Ovary (tissue), 9 donors: ENCODE data around the gene UNC13C. TPM values are rescaled to one million over a fixed set of nuclear protein-coding genes. Genes with fewer than 3 reads are reported as not detected.

Source experiments
- DNase-seq, 5 donors: peaks; one replicate each; pipeline ENCODE4 v3.0.0-alpha.2; 2019 to 2020
- H3K27ac ChIP-seq, 2 donors: fragments of 200-600 bp; one replicate each; pipeline versions ENCODE4 v1.5.1 to v1.8.0; 2019 to 2022
- H3K27me3 ChIP-seq: fragments of 200-600 bp; one replicate; pipeline ENCODE4 v1.8.0; 2022
- H3K36me3 ChIP-seq: fragments of 200-600 bp; sonication (generic); one replicate; pipeline ENCODE4 v1.5.1; 2019
- H3K4me1 ChIP-seq: one replicate; pipeline ENCODE4 v1.8.1; 2013; ENCODE audit warnings: mild to moderate bottlenecking, moderate library complexity; ENCODE audit not compliant: insufficient read depth
- H3K4me3 ChIP-seq: fragments of 200-600 bp; sonication (generic); one replicate; pipeline ENCODE4 v1.5.1; 2017
- H3K9me3 ChIP-seq, 2 donors: fragments of 200-600 bp in 1 of 2; sonication (generic) in 1 of 2; one replicate each; pipeline versions ENCODE4 v1.5.1 to v1.8.1; 2013 to 2019; ENCODE audit warnings: mild to moderate bottlenecking in 1 of 2, moderate library complexity in 1 of 2
- EP300 ChIP-seq: sonication (generic); formaldehyde crosslinking; IDR thresholded peaks from one replicate; pipeline ENCODE4 v1.6.1; 2017; ENCODE audit warnings: antibody characterized with exemption
- POLR2A ChIP-seq: fragments of 450-650 bp; IDR thresholded peaks from one replicate; pipeline ENCODE4 v1.6.1; 2017; ENCODE audit warnings: antibody characterized with exemption, mild to moderate bottlenecking, moderate library complexity
- WGBS, 3 donors: extraction: QIAGEN DNeasy Blood & Tissue Kit in 1 of 3; methylation state at CpG; one replicate each; pipeline versions ENCODE4 v1.1.5 to v1.1.7; 2013 to 2017; 5-methylcytosine and 5-hydroxymethylcytosine counted together
- intact Hi-C, 4 donors: fragments of 100-400 bp; cut with DNase I; formaldehyde crosslinking; loops; one replicate each; pipeline versions ENCODE4 v1.11.0 to v1.15.1; 2022 to 2023
- polyA plus RNA-seq, 2 donors: library from polyadenylated mRNA; stranded (reverse); fragments of 200-250 nt in 1 of 2; fragments of 350-450 nt in 1 of 2; fragmentation: Illumina TruSeq in 1 of 2; extraction: RNeasy Lipid Tissue Mini Kit (QIAGEN cat#74804) in 1 of 2; gene quantifications; one replicate each; pipeline ENCODE4 v1.2.3, GENCODE V29; 2013 to 2014
- total RNA-seq, 7 donors: library from RNA; depleted of rRNA in 2 of 7; stranded (reverse); fragments of >200 nt in 2 of 7; fragmentation: NEBNext Ultra II Directional in 3 of 7; extraction: Animal tissue kit (Norgen Biotek cat#: 25700) in 3 of 7; gene quantifications; one replicate each; pipeline versions ENCODE4 v1.1.0 to v1.2.4, GENCODE V29; 2016 to 2023
- TF ChIP-seq, protein P1 (sequence below), 3 donors: fragments of 450-650 bp in 2 of 3; fragments of 200-600 bp in 1 of 3; IDR thresholded peaks; one replicate each; pipeline versions ENCODE4 v1.5.1 to v1.8.0; 2016 to 2022; ENCODE audit warnings: antibody characterized with exemption in 3 of 3, mild to moderate bottlenecking in 1 of 3
- donor health status: DM: no; HTN: no; CAD: no; lungs with moderate emphysema.
- donor health status: DM: no; HTN: no; CAD: no.
- donor health status: Bipolar disorder and iron deficiency.
- donor health status: DM: yes; HTN: yes; CAD: no.
- donor health status: DM: no; HTN: no; CAD: no.
- donor health status: DM: yes; HTN: yes; CAD: no.

UNC13C gene
- total and polyA plus RNA-seq, 9 donors: 0.05 to 2.1 (median 1.3) TPM

GRCh38 chr15:54608876-54609835, 630.9 kb downstream of the UNC13C start:
- Histone ChIP-seq H3K9me3 (no peaks in the 10 kb centered on the region), H3K27me3 (no peaks in the 10 kb centered on the region), H3K4me3 (no peak overlapping the region), H3K36me3 (no peaks in the 10 kb centered on the region), H3K4me1 (no peaks in the 10 kb centered on the region), H3K27ac (no peak overlapping the region)
- intact Hi-C loops: no loop called here
- TF ChIP-seq, protein P1, sequence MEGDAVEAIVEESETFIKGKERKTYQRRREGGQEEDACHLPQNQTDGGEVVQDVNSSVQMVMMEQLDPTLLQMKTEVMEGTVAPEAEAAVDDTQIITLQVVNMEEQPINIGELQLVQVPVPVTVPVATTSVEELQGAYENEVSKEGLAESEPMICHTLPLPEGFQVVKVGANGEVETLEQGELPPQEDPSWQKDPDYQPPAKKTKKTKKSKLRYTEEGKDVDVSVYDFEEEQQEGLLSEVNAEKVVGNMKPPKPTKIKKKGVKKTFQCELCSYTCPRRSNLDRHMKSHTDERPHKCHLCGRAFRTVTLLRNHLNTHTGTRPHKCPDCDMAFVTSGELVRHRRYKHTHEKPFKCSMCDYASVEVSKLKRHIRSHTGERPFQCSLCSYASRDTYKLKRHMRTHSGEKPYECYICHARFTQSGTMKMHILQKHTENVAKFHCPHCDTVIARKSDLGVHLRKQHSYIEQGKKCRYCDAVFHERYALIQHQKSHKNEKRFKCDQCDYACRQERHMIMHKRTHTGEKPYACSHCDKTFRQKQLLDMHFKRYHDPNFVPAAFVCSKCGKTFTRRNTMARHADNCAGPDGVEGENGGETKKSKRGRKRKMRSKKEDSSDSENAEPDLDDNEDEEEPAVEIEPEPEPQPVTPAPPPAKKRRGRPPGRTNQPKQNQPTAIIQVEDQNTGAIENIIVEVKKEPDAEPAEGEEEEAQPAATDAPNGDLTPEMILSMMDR (IDR thresholded peaks at IDR 0.05): no peak
- no peak for TF ChIP-seq EP300
- no peak for TF ChIP-seq POLR2A
- 59 to 73% (median 71%) methylated on average over 1 of the region's 1 CpG for WGBS, 3 donors
- no peak for DNase-seq

DNA sequence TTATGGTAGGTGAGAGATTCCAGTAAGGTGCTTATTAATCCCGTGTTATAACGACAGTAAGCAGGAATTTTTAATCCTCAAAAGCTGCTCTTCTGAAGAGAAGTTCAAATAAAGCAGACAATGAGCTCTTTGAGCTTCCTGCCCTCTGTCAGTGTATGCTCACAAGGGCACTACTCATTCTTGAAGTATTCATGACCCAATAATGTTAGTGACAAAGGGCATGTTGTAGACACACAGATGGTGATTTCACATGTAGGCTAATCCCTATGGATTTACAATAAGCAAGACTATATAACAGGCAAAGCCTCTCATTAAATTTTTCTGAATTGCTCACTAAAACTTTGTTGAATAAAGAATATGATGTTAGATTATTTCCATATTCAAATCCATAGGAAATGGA, 639.9 kb downstream of the UNC13C start:
- WGBS, 3 donors: 83 to 93% (median 87%) methylated on average over 2 of the region's 2 CpGs
- no peak for TF ChIP-seq POLR2A
- TF ChIP-seq, protein P1 (IDR thresholded peaks at IDR 0.05): no peak
- no peaks in the 10 kb centered on the region for H3K9me3 ChIP-seq
- H3K36me3 ChIP-seq: no peaks in the 10 kb centered on the region
- no peaks in the 10 kb centered on the region for H3K4me1 ChIP-seq
- H3K27ac ChIP-seq: no peak overlapping the region
- intact Hi-C loops: no loop called here
- no peak for DNase-seq
- no peak overlapping the region for H3K4me3 ChIP-seq
- H3K27me3 ChIP-seq: no peaks in the 10 kb centered on the region

GRCh38 chr15:54619180-54619579, 640.9 kb downstream of the UNC13C start:
- H3K4me1 ChIP-seq: no peaks in the 10 kb centered on the region
- 80 to 85% (median 81%) methylated on average over 3 of the region's 3 CpGs for WGBS, 3 donors

DNA sequence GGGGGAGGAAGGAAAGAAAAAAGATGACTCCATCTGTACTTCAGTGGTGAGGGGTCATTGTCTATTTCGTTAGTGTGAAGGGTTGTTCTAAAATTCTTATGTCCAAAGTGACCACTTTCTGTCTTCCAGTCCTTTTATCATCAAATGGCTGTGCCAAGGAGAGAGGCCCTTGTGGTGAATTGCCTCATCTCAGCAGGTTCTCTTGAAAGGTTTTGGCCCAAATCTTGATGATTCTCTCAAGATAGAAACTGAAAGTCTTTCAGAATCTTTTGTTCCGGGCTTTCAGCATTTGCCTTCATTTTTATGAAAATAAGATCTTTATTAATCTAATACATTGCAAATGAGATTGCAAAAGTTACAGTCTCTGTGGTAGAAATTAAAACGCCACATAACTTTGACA, 642.7 kb downstream of the UNC13C start:
- no peaks in the 10 kb centered on the region for H3K36me3 ChIP-seq
- H3K27ac ChIP-seq: no peak overlapping the region
- no peaks in the 10 kb centered on the region for H3K4me1 ChIP-seq
- intact Hi-C loops: no loop called here
- TF ChIP-seq EP300: no peak
- no peak for TF ChIP-seq POLR2A
- no peak overlapping the region for H3K4me3 ChIP-seq
- DNase-seq: no peak
- no peaks in the 10 kb centered on the region for H3K27me3 ChIP-seq
- no peaks in the 10 kb centered on the region for H3K9me3 ChIP-seq
- 78 to 86% (median 83%) methylated on average over 3 of the region's 3 CpGs for WGBS, 3 donors

More at GRCh38 chr15:54619180-54619579, 640.9 kb downstream of the UNC13C start:
- TF ChIP-seq, protein P1 (IDR thresholded peaks at IDR 0.05): no peak
- TF ChIP-seq EP300: no peak
- no peak for TF ChIP-seq POLR2A
- H3K9me3 ChIP-seq: no peaks in the 10 kb centered on the region
- no peak for DNase-seq
- intact Hi-C loops: no loop called here
- no peak overlapping the region for H3K4me3 ChIP-seq
- no peak overlapping the region for H3K27ac ChIP-seq
- no peaks in the 10 kb centered on the region for H3K36me3 ChIP-seq
- no peaks in the 10 kb centered on the region for H3K27me3 ChIP-seq

DNA sequence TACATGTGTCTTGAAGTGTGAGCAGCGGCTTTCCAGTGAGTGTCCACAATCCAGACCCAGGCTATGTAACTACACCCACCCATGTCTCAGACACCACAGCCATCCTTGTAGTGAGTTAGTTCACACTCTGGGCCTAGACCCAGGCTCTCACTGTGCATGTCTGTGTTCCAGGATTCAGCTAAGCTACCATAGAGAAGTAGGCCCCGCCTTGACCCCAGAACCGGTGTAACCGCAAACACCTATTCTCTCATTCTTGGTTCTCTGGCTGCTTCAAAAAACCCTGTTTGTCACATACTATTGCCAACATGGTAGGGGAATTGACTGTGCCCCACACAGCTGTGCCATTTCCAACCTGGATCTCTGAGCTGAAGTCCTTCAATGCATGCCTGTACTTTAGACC, 657.9 kb downstream of the UNC13C start:
- Histone ChIP-seq H3K27ac (no peak overlapping the region), H3K4me1 (no peaks in the 10 kb centered on the region), H3K36me3 (no peaks in the 10 kb centered on the region), H3K9me3 (no peaks in the 10 kb centered on the region), H3K27me3 (no peaks in the 10 kb centered on the region), H3K4me3 (no peak overlapping the region)
- DNase-seq: no peak
- no peak for TF ChIP-seq POLR2A
- TF ChIP-seq, protein P1 (IDR thresholded peaks at IDR 0.05): no peak
- no peak for TF ChIP-seq EP300
- intact Hi-C loops: no loop called here
- WGBS, 3 donors: 92 to 100% (median 95%) methylated on average over 4 of the region's 4 CpGs
